ENCODE results near the gene OBSL1.

DNA sequence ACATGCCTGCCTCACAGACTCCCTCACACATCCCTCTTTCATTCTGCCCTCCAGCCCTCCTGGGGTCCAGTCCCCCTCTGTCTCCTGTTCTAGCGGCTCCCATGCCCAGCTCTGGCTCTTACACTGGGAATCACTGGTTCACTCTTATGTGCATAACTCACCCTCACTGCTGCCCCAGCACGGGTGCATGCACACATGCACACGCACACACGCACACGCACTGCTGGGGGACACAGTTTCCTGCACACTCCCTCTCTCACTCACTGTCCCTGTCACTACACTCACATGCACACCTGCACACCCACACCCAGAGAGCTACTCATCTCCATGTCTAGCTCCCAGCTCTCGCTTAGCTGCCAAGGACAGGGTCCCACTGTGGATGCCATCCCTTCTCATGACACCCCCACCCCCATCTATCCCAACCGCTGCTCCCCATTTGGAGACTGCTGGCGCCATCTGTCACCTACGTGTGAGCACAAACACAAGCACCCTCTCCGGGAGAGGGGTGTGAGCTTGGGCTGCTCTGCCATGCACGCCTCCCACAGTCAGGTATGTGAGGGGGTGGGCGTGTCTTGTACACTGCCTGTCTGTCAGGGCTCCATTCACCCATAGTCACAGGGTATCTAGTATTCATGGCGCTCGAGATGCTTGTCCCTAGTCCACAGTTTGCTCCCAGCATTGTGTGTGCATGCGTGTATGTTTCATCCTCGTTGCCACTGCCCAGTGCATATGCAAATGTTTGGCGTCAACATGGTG, 55.3 kb downstream of the OBSL1 start:
- TF ChIP-seq, protein P1, sequence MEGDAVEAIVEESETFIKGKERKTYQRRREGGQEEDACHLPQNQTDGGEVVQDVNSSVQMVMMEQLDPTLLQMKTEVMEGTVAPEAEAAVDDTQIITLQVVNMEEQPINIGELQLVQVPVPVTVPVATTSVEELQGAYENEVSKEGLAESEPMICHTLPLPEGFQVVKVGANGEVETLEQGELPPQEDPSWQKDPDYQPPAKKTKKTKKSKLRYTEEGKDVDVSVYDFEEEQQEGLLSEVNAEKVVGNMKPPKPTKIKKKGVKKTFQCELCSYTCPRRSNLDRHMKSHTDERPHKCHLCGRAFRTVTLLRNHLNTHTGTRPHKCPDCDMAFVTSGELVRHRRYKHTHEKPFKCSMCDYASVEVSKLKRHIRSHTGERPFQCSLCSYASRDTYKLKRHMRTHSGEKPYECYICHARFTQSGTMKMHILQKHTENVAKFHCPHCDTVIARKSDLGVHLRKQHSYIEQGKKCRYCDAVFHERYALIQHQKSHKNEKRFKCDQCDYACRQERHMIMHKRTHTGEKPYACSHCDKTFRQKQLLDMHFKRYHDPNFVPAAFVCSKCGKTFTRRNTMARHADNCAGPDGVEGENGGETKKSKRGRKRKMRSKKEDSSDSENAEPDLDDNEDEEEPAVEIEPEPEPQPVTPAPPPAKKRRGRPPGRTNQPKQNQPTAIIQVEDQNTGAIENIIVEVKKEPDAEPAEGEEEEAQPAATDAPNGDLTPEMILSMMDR (IDR thresholded peaks at IDR 0.05): no peak
- TF ChIP-seq POLR2AphosphoS5 (IDR thresholded peaks at IDR 0.05; ENCODE audit: low read depth, low read length): no peak

Data from Panc1 (cell line).